ENCODE data around the gene DNAH8. TPM values are rescaled to one million over a fixed set of nuclear protein-coding genes. Genes with fewer than 3 reads are reported as not detected.

DNAH8 gene
- total RNA-seq, 1 donor from 2014 or later, result 0.05 TPM

- no peaks in the 10 kb centered on the region for H3K36me3 Mint-ChIP-seq (ENCODE audit: low read depth)
- H3K27ac Mint-ChIP-seq (ENCODE audit: unreplicated experiment), result peak overlapping the region; percentile 6
- no peak for DNase-seq (ENCODE audit: low read depth, low spot score)
- TF ChIP-seq CTCF (conservative IDR thresholded peaks at IDR 0.05), result no peak
- H3K27me3 Mint-ChIP-seq (ENCODE audit: low read depth), result no peaks in the 10 kb centered on the region
- H3K4me1 Mint-ChIP-seq, result peaks cover 20% of the 10 kb centered on the region
- H3K4me3 Mint-ChIP-seq, result no peak overlapping the region
- no peaks in the 10 kb centered on the region for H3K9me3 Mint-ChIP-seq
Measured at GRCh38 chr6:38762848-38763247, 47.7 kb downstream of the DNAH8 start.

GRCh38 chr6:38767560-38767959 is 52.4 kb downstream of the DNAH8 start:
- Mint-ChIP-seq H3K4me3 (no peak overlapping the region), H3K36me3 (ENCODE audit: low read depth) (no peaks in the 10 kb centered on the region), H3K9me3 (no peaks in the 10 kb centered on the region), H3K27me3 (ENCODE audit: low read depth) (no peaks in the 10 kb centered on the region), H3K27ac (ENCODE audit: unreplicated experiment) (no peak overlapping the region), H3K4me1 (peaks cover 15% of the 10 kb centered on the region)
- no peak for TF ChIP-seq CTCF (conservative IDR thresholded peaks at IDR 0.05)
- no peak for DNase-seq (ENCODE audit: low read depth, low spot score)

GRCh38 chr6:38773338-38773737 is 58.2 kb downstream of the DNAH8 start:
- H3K36me3 Mint-ChIP-seq (ENCODE audit: low read depth), result no peaks in the 10 kb centered on the region
- peak; percentile 50 for TF ChIP-seq CTCF (conservative IDR thresholded peaks at IDR 0.05)

GRCh38 chr6:38774929-38775707 is 60.0 kb downstream of the DNAH8 start:
- Mint-ChIP-seq H3K27me3 (ENCODE audit: low read depth) (peaks cover 1% of the 10 kb centered on the region), H3K4me3 (no peak overlapping the region), H3K36me3 (ENCODE audit: low read depth) (no peaks in the 10 kb centered on the region), H3K27ac (ENCODE audit: unreplicated experiment) (no peak overlapping the region), H3K4me1 (no peaks in the 10 kb centered on the region), H3K9me3 (no peaks in the 10 kb centered on the region)
- TF ChIP-seq CTCF (conservative IDR thresholded peaks at IDR 0.05), result no peak
- no peak for DNase-seq (ENCODE audit: low read depth, low spot score)

More at GRCh38 chr6:38773338-38773737, 58.2 kb downstream of the DNAH8 start:
- H3K9me3 Mint-ChIP-seq, result no peaks in the 10 kb centered on the region
- no peak for DNase-seq (ENCODE audit: low read depth, low spot score)
- no peak overlapping the region for H3K27ac Mint-ChIP-seq (ENCODE audit: unreplicated experiment)
- H3K27me3 Mint-ChIP-seq (ENCODE audit: low read depth), result no peaks in the 10 kb centered on the region
- H3K4me1 Mint-ChIP-seq, result no peaks in the 10 kb centered on the region
- H3K4me3 Mint-ChIP-seq, result no peak overlapping the region

GRCh38 chr6:38775870-38776269 is 60.8 kb downstream of the DNAH8 start:
- no peaks in the 10 kb centered on the region for H3K4me1 Mint-ChIP-seq
- no peaks in the 10 kb centered on the region for H3K9me3 Mint-ChIP-seq
- no peak overlapping the region for H3K4me3 Mint-ChIP-seq
- no peak for DNase-seq (ENCODE audit: low read depth, low spot score)
- no peak overlapping the region for H3K27ac Mint-ChIP-seq (ENCODE audit: unreplicated experiment)
- no peaks in the 10 kb centered on the region for H3K36me3 Mint-ChIP-seq (ENCODE audit: low read depth)
- H3K27me3 Mint-ChIP-seq (ENCODE audit: low read depth), result peaks cover 2% of the 10 kb centered on the region
- TF ChIP-seq CTCF (conservative IDR thresholded peaks at IDR 0.05), result no peak
